Natural killer cell (primary cell): ENCODE measurements around the gene TNNI2. TPM values are rescaled to one million over a fixed set of nuclear protein-coding genes. Genes with fewer than 3 reads are reported as not detected.

Source experiments
- ATAC-seq, 3 donors: fragments of 150-1000 bp in 2 of 3; fragments of 200-7000 bp in 1 of 3; cut with Tn5 transposase; 1 replicate in 1 of 3; 2 replicates in 2 of 3; pipeline ENCODE4 v1.10.0; 2021; ENCODE audit warnings: mild to moderate bottlenecking in 2 of 3, moderate library complexity in 2 of 3
- DNase-seq, 2 donors: peaks; one replicate each; pipeline versions ENCODE4 v3.0.0 to v3.0.0-alpha.2; 2013 to 2021; ENCODE audit warnings: mixed read lengths in 1 of 2
- H3K27ac ChIP-seq: one replicate; pipeline ENCODE4 v1.5.1; 2013; ENCODE audit warnings: mild to moderate bottlenecking, low read length
- H3K27me3 ChIP-seq: one replicate; pipeline ENCODE4 v1.6.1; 2013; ENCODE audit warnings: low read length; ENCODE audit not compliant: control insufficient read depth, insufficient read depth
- H3K36me3 ChIP-seq: one replicate; pipeline ENCODE4 v1.6.1; 2013; ENCODE audit warnings: low read length; ENCODE audit not compliant: control insufficient read depth, insufficient read depth
- H3K4me1 ChIP-seq: one replicate; pipeline ENCODE4 v1.6.1; 2013; ENCODE audit warnings: low read length; ENCODE audit not compliant: control insufficient read depth, insufficient read depth
- H3K4me3 ChIP-seq: one replicate; pipeline ENCODE4 v1.5.1; 2013; ENCODE audit warnings: low read length
- H3K9me3 ChIP-seq: one replicate; pipeline ENCODE4 v1.6.1; 2013; ENCODE audit warnings: low read length; ENCODE audit not compliant: control insufficient read depth, insufficient read depth
- H3K27ac Mint-ChIP-seq, 2 donors: one replicate each; pipeline ENCODE4 v1.8.0; 2022; ENCODE audit warnings: mild to moderate bottlenecking in 2 of 2, mixed read lengths in 2 of 2, moderate library complexity in 1 of 2
- H3K27me3 Mint-ChIP-seq, 2 donors: one replicate each; pipeline ENCODE4 v1.8.0; 2022; ENCODE audit warnings: low read depth in 2 of 2, mixed read lengths in 2 of 2
- H3K36me3 Mint-ChIP-seq: one replicate; pipeline ENCODE4 v1.8.0; 2022; ENCODE audit warnings: mixed read lengths
- H3K4me1 Mint-ChIP-seq, 2 donors: one replicate each; pipeline ENCODE4 v1.8.0; 2022; ENCODE audit warnings: mixed read lengths in 2 of 2
- H3K4me3 Mint-ChIP-seq: one replicate; pipeline ENCODE4 v1.8.0; 2022; ENCODE audit warnings: mild to moderate bottlenecking, moderate library complexity, mixed read lengths
- H3K9me3 Mint-ChIP-seq, 2 donors: one replicate each; pipeline ENCODE4 v1.8.0; 2022; ENCODE audit warnings: mixed read lengths in 2 of 2
- WGBS: methylation state at CpG from one replicate; pipeline ENCODE4 v1.1.7; 2013; ENCODE audit warnings: missing lambda C conversion rate; ENCODE audit not compliant: insufficient coverage; 5-methylcytosine and 5-hydroxymethylcytosine counted together
- intact Hi-C: fragments of 100-400 bp; cut with micrococcal nuclease; formaldehyde crosslinking; loops from one replicate; pipeline ENCODE4 v1.14.2; 2022
- total RNA-seq, 4 donors: library from RNA; stranded (reverse); fragments of 120-200 nt in 1 of 4; gene quantifications; one replicate each; pipeline versions ENCODE4 v1.2.3 to v1.2.4, GENCODE V29; 2013 to 2022
- TF ChIP-seq, protein P1 (sequence below): fragments of 200-600 bp; IDR thresholded peaks from one replicate; pipeline ENCODE4 v1.8.0; 2022; ENCODE audit warnings: antibody characterized with exemption

TNNI2 gene
- total RNA-seq, 3 donors from 2014 or later (not counting 1 experiment from before 2014, with no cell fraction given): 1.2 to 5.4 (median 3.6) TPM

GRCh38 chr11:1876361-1877063, 37.7 kb downstream of the TNNI2 start:
- no peaks in the 10 kb centered on the region for H3K9me3 ChIP-seq
- no peak overlapping the region for H3K4me3 ChIP-seq
- ATAC-seq (no peak), DNase-seq (peak in 1 of 2 donors; percentile 36)
- H3K27me3 ChIP-seq: no peaks in the 10 kb centered on the region
- Mint-ChIP-seq H3K9me3 (no peaks in the 10 kb centered on the region), H3K4me3 (no peak overlapping the region), H3K4me1 (peaks cover 26 to 72% of the 10 kb centered on the region in 2 donors), H3K27ac (peak overlapping the region; percentile 29 to 42), H3K27me3 (no peaks in the 10 kb centered on the region), H3K36me3 (no peaks in the 10 kb centered on the region)
- 73% methylated on average over 26 of the region's 26 CpGs for WGBS
- H3K27ac ChIP-seq: no peak overlapping the region
- H3K4me1 ChIP-seq: peaks cover 92% of the 10 kb centered on the region
- intact Hi-C loops: no loop called here
- peaks cover 20% of the 10 kb centered on the region for H3K36me3 ChIP-seq
- TF ChIP-seq, protein P1, sequence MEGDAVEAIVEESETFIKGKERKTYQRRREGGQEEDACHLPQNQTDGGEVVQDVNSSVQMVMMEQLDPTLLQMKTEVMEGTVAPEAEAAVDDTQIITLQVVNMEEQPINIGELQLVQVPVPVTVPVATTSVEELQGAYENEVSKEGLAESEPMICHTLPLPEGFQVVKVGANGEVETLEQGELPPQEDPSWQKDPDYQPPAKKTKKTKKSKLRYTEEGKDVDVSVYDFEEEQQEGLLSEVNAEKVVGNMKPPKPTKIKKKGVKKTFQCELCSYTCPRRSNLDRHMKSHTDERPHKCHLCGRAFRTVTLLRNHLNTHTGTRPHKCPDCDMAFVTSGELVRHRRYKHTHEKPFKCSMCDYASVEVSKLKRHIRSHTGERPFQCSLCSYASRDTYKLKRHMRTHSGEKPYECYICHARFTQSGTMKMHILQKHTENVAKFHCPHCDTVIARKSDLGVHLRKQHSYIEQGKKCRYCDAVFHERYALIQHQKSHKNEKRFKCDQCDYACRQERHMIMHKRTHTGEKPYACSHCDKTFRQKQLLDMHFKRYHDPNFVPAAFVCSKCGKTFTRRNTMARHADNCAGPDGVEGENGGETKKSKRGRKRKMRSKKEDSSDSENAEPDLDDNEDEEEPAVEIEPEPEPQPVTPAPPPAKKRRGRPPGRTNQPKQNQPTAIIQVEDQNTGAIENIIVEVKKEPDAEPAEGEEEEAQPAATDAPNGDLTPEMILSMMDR: peak; percentile 25

DNA sequence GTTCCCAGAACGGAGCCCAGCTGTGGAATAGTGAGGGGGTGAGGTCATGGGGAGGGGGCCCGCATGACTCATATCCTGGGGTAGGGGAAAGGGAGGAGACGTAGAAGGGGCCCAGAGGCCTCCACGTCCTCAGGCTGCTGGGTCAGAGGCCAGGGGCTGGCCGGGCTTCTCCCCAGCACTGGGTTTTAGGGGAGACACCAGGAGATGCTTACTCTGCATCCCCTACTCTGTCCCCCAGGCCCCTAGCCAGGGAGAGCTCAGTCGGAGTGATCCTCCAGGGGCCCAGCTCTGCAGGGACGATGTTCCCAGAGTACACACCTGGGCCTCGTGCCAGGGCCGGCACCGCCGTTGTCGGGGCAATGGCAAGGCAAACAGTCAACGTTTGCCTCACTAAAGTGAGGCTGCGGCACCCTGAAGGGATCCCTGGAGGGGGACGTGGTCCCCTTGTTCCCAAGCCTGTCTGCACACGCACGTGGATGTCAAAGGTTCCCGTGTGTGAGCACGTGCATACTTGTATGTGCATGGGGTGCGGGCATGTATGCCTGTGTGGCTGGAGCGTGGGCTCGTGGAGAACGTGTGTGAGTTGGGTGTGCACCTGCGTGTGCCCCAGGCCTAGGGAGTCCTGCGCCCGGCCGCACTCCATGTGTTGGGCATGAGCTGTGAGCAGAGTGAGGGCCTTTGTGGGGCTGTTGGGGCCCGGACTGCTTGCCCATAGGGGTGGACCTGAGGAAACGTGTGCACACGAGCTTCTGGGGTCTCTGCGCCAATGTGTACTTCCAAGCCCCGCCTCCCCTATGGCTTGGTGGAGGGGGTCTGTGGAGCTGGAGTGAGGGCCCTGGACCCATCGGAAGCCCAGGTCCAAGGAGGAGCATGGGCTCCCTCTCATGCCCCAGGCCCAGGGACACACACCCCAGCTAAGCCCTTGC, 38.7 kb downstream of the TNNI2 start:
- DNase-seq: no peak
- Mint-ChIP-seq H3K27ac (peak overlapping the region in 1 of 2 donors; percentile 63), H3K9me3 (no peaks in the 10 kb centered on the region), H3K27me3 (no peaks in the 10 kb centered on the region), H3K36me3 (no peaks in the 10 kb centered on the region), H3K4me3 (no peak overlapping the region), H3K4me1 (peaks cover 21 to 68% of the 10 kb centered on the region in 2 donors)
- WGBS: 75% methylated on average over 33 of the region's 33 CpGs
- H3K9me3 ChIP-seq: no peaks in the 10 kb centered on the region
- ATAC-seq: no peak
- H3K27me3 ChIP-seq: no peaks in the 10 kb centered on the region
- TF ChIP-seq, protein P1: no peak
- no peak overlapping the region for H3K27ac ChIP-seq
- H3K36me3 ChIP-seq: peaks cover 20% of the 10 kb centered on the region
- peaks cover 92% of the 10 kb centered on the region for H3K4me1 ChIP-seq
- intact Hi-C loops: no loop called here
- no peak overlapping the region for H3K4me3 ChIP-seq

- intact Hi-C loops: no loop called here
- Histone ChIP-seq H3K27ac (no peak overlapping the region), H3K9me3 (no peaks in the 10 kb centered on the region), H3K4me3 (no peak overlapping the region), H3K4me1 (peaks cover 89% of the 10 kb centered on the region), H3K36me3 (peaks cover 24% of the 10 kb centered on the region), H3K27me3 (no peaks in the 10 kb centered on the region)
- Mint-ChIP-seq H3K27me3 (no peaks in the 10 kb centered on the region), H3K4me3 (no peak overlapping the region), H3K36me3 (no peaks in the 10 kb centered on the region), H3K9me3 (no peaks in the 10 kb centered on the region), H3K4me1 (peaks cover 18 to 66% of the 10 kb centered on the region in 2 donors), H3K27ac (peak overlapping the region; percentile 63 to 68)
- no peak for ATAC-seq
- DNase-seq: no peak
- TF ChIP-seq, protein P1: no peak
- 92% methylated on average over 30 of the region's 30 CpGs for WGBS
Measured at GRCh38 chr11:1878137-1879031, 39.6 kb downstream of the TNNI2 start.
